Karpas-422 (cell line): ENCODE results near the gene COL6A2. TPM values are rescaled to one million over a fixed set of nuclear protein-coding genes. Genes with fewer than 3 reads are reported as not detected.
A peak's percentile ranks its signal among the peaks of the same experiment; 100 is the strongest.
"Not testable (repeated sequence)": the region's sequence is repeated elsewhere in the genome, so short reads cannot be mapped to it uniquely, and the experiment has no call there.

ENCODE experiments used
- DNase-seq: peaks from one replicate; pipeline ENCODE4 v3.0.0-alpha.2; 2015
- H2AFZ ChIP-seq: fragments of 200-600 bp; sonication (generic); 2 replicates; pipeline ENCODE4 v1.6.1; 2014; ENCODE audit warnings: antibody characterized with exemption, low read length, mixed read lengths
- H3K27ac ChIP-seq: fragments of 200-600 bp; sonication (generic); 2 replicates; pipeline ENCODE4 v1.5.1; 2014; ENCODE audit warnings: mild to moderate bottlenecking, low read length, moderate library complexity
- H3K27me3 ChIP-seq: fragments of 200-600 bp; sonication (generic); 2 replicates; pipeline ENCODE4 v1.6.1; 2014; ENCODE audit warnings: low read length, mixed read lengths
- H3K36me3 ChIP-seq: fragments of 200-600 bp; sonication (generic); 2 replicates; pipeline ENCODE4 v1.6.1; 2014; ENCODE audit warnings: low read length, mixed read lengths; ENCODE audit not compliant: insufficient read depth
- H3K4me1 ChIP-seq: fragments of 200-600 bp; sonication (generic); 2 replicates; pipeline ENCODE4 v1.6.1; 2014; ENCODE audit warnings: mild to moderate bottlenecking, low read length, mixed read lengths
- H3K4me2 ChIP-seq: fragments of 200-600 bp; sonication (generic); 2 replicates; pipeline ENCODE4 v1.6.1; 2014; ENCODE audit warnings: low read length, low read depth, mild to moderate bottlenecking; ENCODE audit not compliant: poor library complexity, severe bottlenecking
- H3K4me3 ChIP-seq: fragments of 200-600 bp; sonication (generic); 2 replicates; pipeline ENCODE4 v1.5.1; 2014; ENCODE audit warnings: mild to moderate bottlenecking, antibody characterized with exemption, low read length, mixed read lengths
- H3K79me2 ChIP-seq: fragments of 200-600 bp; sonication (generic); 2 replicates; pipeline ENCODE4 v1.6.1; 2014; ENCODE audit warnings: mild to moderate bottlenecking, low read length, mixed read lengths
- H3K9ac ChIP-seq: fragments of 200-600 bp; sonication (generic); 2 replicates; pipeline ENCODE4 v1.6.0; 2014; ENCODE audit warnings: low read length
- H3K9me2 ChIP-seq: fragments of 200-600 bp; sonication (generic), shearing (Covaris generic); replicated peaks from 2 replicates; pipeline ENCODE4 v1.6.0; 2014; ENCODE audit warnings: mild to moderate bottlenecking, low read length, moderate library complexity; ENCODE audit not compliant: insufficient read depth
- H3K9me3 ChIP-seq: fragments of 300-700, 200-600 bp; sonication (generic); 2 replicates; pipeline ENCODE4 v1.6.1; 2014; ENCODE audit warnings: low read length, mixed read lengths
- H4K20me1 ChIP-seq: fragments of 200-600 bp; sonication (generic); 2 replicates; pipeline ENCODE4 v1.6.1; 2014; ENCODE audit warnings: mild to moderate bottlenecking, antibody characterized with exemption, low read length, low read depth; ENCODE audit not compliant: insufficient read depth
- total RNA-seq: library from RNA; depleted of rRNA; stranded (reverse); fragments of >200 nt; shearing (Covaris generic); gene quantifications from 2 replicates; pipeline ENCODE4 v1.2.3, GENCODE V29; 2014; ENCODE audit warnings: low replicate concordance

The COL6A2 gene
- total RNA-seq, 1 experiment from 2014 or later: not detected

GRCh38 chr21:46138383-46138970 is 40.6 kb downstream of the COL6A2 start:
- no peak overlapping the region for H3K4me3 ChIP-seq
- H2AFZ ChIP-seq: no peak overlapping the region
- H3K9ac ChIP-seq: no peak overlapping the region
- no peak overlapping the region for H3K4me2 ChIP-seq
- no peaks in the 10 kb centered on the region for H3K79me2 ChIP-seq
- DNase-seq: no peak
- H3K36me3 ChIP-seq: no peaks in the 10 kb centered on the region
- no peaks in the 10 kb centered on the region for H3K4me1 ChIP-seq
- no peaks in the 10 kb centered on the region for H3K9me2 ChIP-seq
- no peaks in the 10 kb centered on the region for H4K20me1 ChIP-seq
- no peaks in the 10 kb centered on the region for H3K9me3 ChIP-seq
- H3K27ac ChIP-seq: no peak overlapping the region
- no peaks in the 10 kb centered on the region for H3K27me3 ChIP-seq

GRCh38 chr21:46139686-46140085 is 41.8 kb downstream of the COL6A2 start:
- Histone ChIP-seq H3K9ac (no peak overlapping the region), H3K27ac (no peak overlapping the region), H2AFZ (no peak overlapping the region), H4K20me1 (no peaks in the 10 kb centered on the region), H3K4me2 (no peak overlapping the region), H3K79me2 (no peaks in the 10 kb centered on the region), H3K9me3 (no peaks in the 10 kb centered on the region), H3K27me3 (no peaks in the 10 kb centered on the region), H3K4me1 (peaks cover 6% of the 10 kb centered on the region), H3K9me2 (no peaks in the 10 kb centered on the region), H3K36me3 (no peaks in the 10 kb centered on the region), H3K4me3 (no peak overlapping the region)
- no peak for DNase-seq

GRCh38 chr21:46140352-46141003 is 42.6 kb downstream of the COL6A2 start:
- not testable (repeated sequence) for H3K9me2 ChIP-seq, H3K27ac ChIP-seq, H3K9ac ChIP-seq, H3K4me1 ChIP-seq, H3K36me3 ChIP-seq, DNase-seq, H3K4me3 ChIP-seq, H2AFZ ChIP-seq, H3K79me2 ChIP-seq, H3K27me3 ChIP-seq, H3K9me3 ChIP-seq, H3K4me2 ChIP-seq, H4K20me1 ChIP-seq

GRCh38 chr21:46141767-46142581 is 44.1 kb downstream of the COL6A2 start:
- Histone ChIP-seq H3K4me3 (no peak overlapping the region), H3K4me2 (no peak overlapping the region), H3K9ac (no peak overlapping the region), H3K27me3 (no peaks in the 10 kb centered on the region), H3K27ac (no peak overlapping the region), H2AFZ (no peak overlapping the region), H3K9me3 (no peaks in the 10 kb centered on the region), H3K36me3 (no peaks in the 10 kb centered on the region), H3K4me1 (peaks cover 10% of the 10 kb centered on the region), H4K20me1 (no peaks in the 10 kb centered on the region), H3K9me2 (no peaks in the 10 kb centered on the region), H3K79me2 (no peaks in the 10 kb centered on the region)
- DNase-seq: no peak

- H3K4me2 ChIP-seq: peak overlapping the region; percentile 93
- H3K9me2 ChIP-seq: no peaks in the 10 kb centered on the region
- H3K79me2 ChIP-seq: no peaks in the 10 kb centered on the region
- H3K4me1 ChIP-seq: peaks cover 10% of the 10 kb centered on the region
- no peak overlapping the region for H3K4me3 ChIP-seq
- H3K27me3 ChIP-seq: no peaks in the 10 kb centered on the region
- no peak overlapping the region for H3K9ac ChIP-seq
- no peak overlapping the region for H3K27ac ChIP-seq
- no peaks in the 10 kb centered on the region for H3K9me3 ChIP-seq
- H3K36me3 ChIP-seq: no peaks in the 10 kb centered on the region
- no peaks in the 10 kb centered on the region for H4K20me1 ChIP-seq
- no peak overlapping the region for H2AFZ ChIP-seq
- no peak for DNase-seq
Observed at GRCh38 chr21:46142582-46143473, 44.9 kb downstream of the COL6A2 start.

GRCh38 chr21:46144464-46145070 is 46.7 kb downstream of the COL6A2 start:
- DNase-seq: no peak
- Histone ChIP-seq H3K79me2 (no peaks in the 10 kb centered on the region), H3K27me3 (no peaks in the 10 kb centered on the region), H2AFZ (no peak overlapping the region), H3K9ac (no peak overlapping the region), H4K20me1 (no peaks in the 10 kb centered on the region), H3K9me3 (no peaks in the 10 kb centered on the region), H3K4me2 (no peak overlapping the region), H3K4me3 (no peak overlapping the region), H3K27ac (no peak overlapping the region), H3K4me1 (peaks cover 10% of the 10 kb centered on the region), H3K36me3 (no peaks in the 10 kb centered on the region), H3K9me2 (no peaks in the 10 kb centered on the region)

GRCh38 chr21:46145159-46145839 is 47.4 kb downstream of the COL6A2 start:
- Histone ChIP-seq H3K79me2 (no peaks in the 10 kb centered on the region), H4K20me1 (no peaks in the 10 kb centered on the region), H3K9me3 (no peaks in the 10 kb centered on the region), H3K4me3 (no peak overlapping the region), H3K9ac (no peak overlapping the region), H2AFZ (no peak overlapping the region), H3K4me2 (no peak overlapping the region), H3K9me2 (no peaks in the 10 kb centered on the region), H3K27me3 (no peaks in the 10 kb centered on the region), H3K27ac (no peak overlapping the region), H3K4me1 (peaks cover 10% of the 10 kb centered on the region), H3K36me3 (no peaks in the 10 kb centered on the region)
- no peak for DNase-seq
